K562 (cell line): Measurements from ENCODE around the gene EPHA2. TPM values are rescaled to one million over a fixed set of nuclear protein-coding genes. Genes with fewer than 3 reads are reported as not detected.

ENCODE experiments used
- DEAF1 ChIP-seq: fragments of 450-650 bp; formaldehyde crosslinking; IDR thresholded peaks from 2 replicates; pipeline ENCODE4 v1.4.0; 2020; ENCODE audit warnings: mild to moderate bottlenecking, moderate library complexity
- DLX4 ChIP-seq: fragments of 250-450 bp; sonication (Bioruptor Pico); IDR thresholded peaks from 2 replicates; pipeline ENCODE4 v1.6.1; 2021; ENCODE audit warnings: mild to moderate bottlenecking
- FOSL1 ChIP-seq: fragments of 200-800 bp; sonication (Bioruptor generic); conservative IDR thresholded peaks from 2 replicates; pipeline ENCODE4 v1.6.1; 2016; ENCODE audit warnings: missing genetic modification characterization, missing compliant biosample characterization
- HES1 ChIP-seq: fragments of 450-650 bp; IDR thresholded peaks from 2 replicates; pipeline ENCODE4 v1.6.1; 2016; ENCODE audit warnings: low read depth, mild to moderate bottlenecking, moderate library complexity
- NFE2L1 ChIP-seq: fragments of 450-650 bp; IDR thresholded peaks from 2 replicates; pipeline ENCODE4 v1.6.1; 2016; ENCODE audit warnings: missing genetic modification characterization, low read depth, mild to moderate bottlenecking, missing compliant biosample characterization, moderate library complexity, borderline replicate concordance
- PATZ1 ChIP-seq: fragments of 250-450 bp; sonication (Bioruptor Pico); IDR thresholded peaks from 2 replicates; pipeline ENCODE4 v1.5.0; 2020; ENCODE audit warnings: mild to moderate bottlenecking, borderline replicate concordance
- PCBP2 ChIP-seq: fragments of 200-400 bp; formaldehyde crosslinking; IDR thresholded peaks from 2 replicates; pipeline ENCODE4 v1.6.1; 2018; ENCODE audit warnings: low read length, low read depth, mild to moderate bottlenecking, moderate library complexity; ENCODE audit not compliant: poor library complexity, severe bottlenecking
- REST ChIP-seq, 2 experiments: fragments of 450-650 bp; formaldehyde crosslinking in 1 of 2; IDR thresholded peaks; 2 replicates each; pipeline versions ENCODE4 v1.4.0 to v1.6.1; 2014 to 2020; ENCODE audit warnings: mild to moderate bottlenecking in 2 of 2, borderline replicate concordance in 1 of 2, low read depth in 1 of 2
- ZNF23 ChIP-seq: fragments of 250-450 bp; sonication (Bioruptor Pico); IDR thresholded peaks from 2 replicates; pipeline ENCODE4 v1.4.0; 2020; ENCODE audit warnings: mild to moderate bottlenecking
- ZNF253 ChIP-seq: fragments of 250-450 bp; sonication (Bioruptor Pico); conservative IDR thresholded peaks from 2 replicates; pipeline ENCODE4 v1.6.1; 2021; ENCODE audit warnings: mild to moderate bottlenecking
- polyA plus RNA-seq, 8 experiments: library from polyadenylated mRNA; depleted of rRNA in 4 of 8; stranded (reverse) in 5 of 8; unstranded in 3 of 8; fragments of >200 nt; fragmentation: Nextera tagmentation in 2 of 8; fragmentation: Illumina TruSeq in 1 of 8; extraction: Ambion mirVana in 2 of 8; extraction: Trizol in 1 of 8; gene quantifications; 2 replicates each; pipeline versions ENCODE4 v1.2.1 to v1.2.3, GENCODE V29; 2011 to 2014; ENCODE audit warnings: inconsistent platforms in 1 of 8, missing spikeins in 1 of 8
- total RNA-seq, 7 experiments: library from RNA; depleted of rRNA in 6 of 7; stranded (reverse); fragments of >200 nt in 6 of 7; fragmentation: Illumina TruSeq in 2 of 7; extraction: Trizol in 2 of 7; gene quantifications; 2 replicates each; pipeline versions ENCODE4 v1.2.1 to v1.2.3, GENCODE V29; 2011 to 2021; ENCODE audit warnings: low replicate concordance in 1 of 7
- TF ChIP-seq, protein P1 (sequence below), 2 experiments: IDR thresholded peaks; 2 replicates each; pipeline ENCODE4 v1.6.1; 2011; ENCODE audit warnings: borderline replicate concordance in 1 of 2, control low read depth in 1 of 2, low read depth in 1 of 2, low read length in 1 of 2, mild to moderate bottlenecking in 1 of 2, mixed read lengths in 1 of 2, moderate library complexity in 1 of 2; ENCODE audit not compliant: insufficient read depth in 1 of 2, insufficient read length in 1 of 2, poor library complexity in 1 of 2, severe bottlenecking in 1 of 2; ENCODE audit errors: extremely low read depth in 1 of 2

Gene EPHA2
- total and polyA plus RNA-seq, 9 of the 15 experiments (the other 6 are each of a cell fraction or from before 2014, with no cell fraction given), result 0.04 to 0.40 (median 0.07) TPM; not detected in 4

DNA sequence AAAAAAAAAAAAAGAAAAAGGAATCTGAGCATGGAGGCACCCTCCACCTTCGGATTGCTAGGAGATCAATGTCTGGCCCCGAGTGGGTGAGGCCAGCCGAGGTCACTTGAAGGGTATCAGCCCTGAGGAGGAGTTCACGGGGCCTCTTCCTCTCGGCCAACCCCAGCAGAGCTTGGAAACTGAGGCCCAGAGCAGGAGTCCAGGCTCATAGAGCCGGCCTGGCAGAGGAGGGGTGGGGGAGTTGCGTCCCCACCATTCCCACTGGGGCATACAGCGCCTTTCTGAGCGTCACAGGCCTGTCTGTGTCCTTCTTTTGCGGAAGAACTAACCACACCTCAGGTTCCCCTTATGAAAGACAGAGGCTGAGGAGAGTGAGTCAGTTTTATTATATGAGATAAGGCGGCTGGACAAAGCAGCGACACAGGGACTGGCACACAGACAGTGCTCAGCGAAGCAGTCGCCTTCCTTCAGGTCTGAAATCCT lies 17.1 kb upstream of the EPHA2 start (continued):
- TF ChIP-seq REST (IDR thresholded peaks at IDR 0.05; ENCODE audit: borderline replicate concordance) (no peak; the same call in 1 of the 2 replicates), REST (CRISPR knock-in tag; IDR thresholded peaks at IDR 0.05; ENCODE audit: low read depth) (0 out of 2 replicates have a peak, but pooled peaks have one; percentile 20), DLX4 (CRISPR knock-in tag) (no peak), ZNF23 (CRISPR knock-in tag) (no peak), PCBP2 (no peak), ZNF253 (CRISPR knock-in tag) (no peak), DEAF1 (no peak), PATZ1 (no peak), FOSL1 (peak; percentile 94), NFE2L1 (no peak), HES1 (0 out of 2 replicates have a peak, but pooled peaks have one; percentile 47)
- TF ChIP-seq, protein P1, sequence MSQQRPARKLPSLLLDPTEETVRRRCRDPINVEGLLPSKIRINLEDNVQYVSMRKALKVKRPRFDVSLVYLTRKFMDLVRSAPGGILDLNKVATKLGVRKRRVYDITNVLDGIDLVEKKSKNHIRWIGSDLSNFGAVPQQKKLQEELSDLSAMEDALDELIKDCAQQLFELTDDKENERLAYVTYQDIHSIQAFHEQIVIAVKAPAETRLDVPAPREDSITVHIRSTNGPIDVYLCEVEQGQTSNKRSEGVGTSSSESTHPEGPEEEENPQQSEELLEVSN (IDR thresholded peaks at IDR 0.05; ENCODE audit: borderline replicate concordance in 1 of 2, extremely low read depth in 1 of 2, insufficient read depth in 1 of 2, insufficient read length in 1 of 2, low read depth in 1 of 2, low read length in 1 of 2, poor library complexity in 1 of 2, severe bottlenecking in 1 of 2), result peak in 1 of 2 experiments; percentile 26
